LNCAP (cell line): ENCODE data around the gene SPARC.

Source experiments
- TF ChIP-seq, protein P1 (sequence below): fragments of 450-650 bp; IDR thresholded peaks from 2 replicates; pipeline ENCODE4 v1.5.1; 2017; ENCODE audit warnings: mild to moderate bottlenecking

Gene SPARC

DNA sequence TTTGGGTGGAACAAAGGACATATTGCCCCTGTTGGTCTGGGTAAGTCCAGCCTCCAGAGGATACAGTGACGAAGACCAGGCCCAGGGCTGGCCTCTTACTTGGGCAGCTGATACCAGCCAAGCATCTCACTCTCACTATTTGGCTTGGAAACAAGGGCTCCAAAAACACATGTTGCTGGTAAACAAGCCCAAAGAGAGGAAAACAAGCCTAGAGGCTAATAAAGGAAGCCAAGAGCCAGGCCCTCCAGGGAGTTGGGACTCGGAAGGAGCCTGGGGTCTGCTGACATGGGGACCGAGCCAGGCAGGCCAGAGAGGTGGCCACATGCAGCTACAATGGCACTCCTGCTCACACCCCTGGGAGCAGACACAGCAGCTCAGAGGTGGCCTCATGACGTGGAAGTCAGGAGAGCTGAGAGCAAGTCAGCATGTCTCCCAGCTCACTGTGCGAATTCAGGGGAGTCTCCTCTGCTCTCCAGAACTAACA is 5.7 kb downstream of the SPARC start:
- TF ChIP-seq, protein P1, sequence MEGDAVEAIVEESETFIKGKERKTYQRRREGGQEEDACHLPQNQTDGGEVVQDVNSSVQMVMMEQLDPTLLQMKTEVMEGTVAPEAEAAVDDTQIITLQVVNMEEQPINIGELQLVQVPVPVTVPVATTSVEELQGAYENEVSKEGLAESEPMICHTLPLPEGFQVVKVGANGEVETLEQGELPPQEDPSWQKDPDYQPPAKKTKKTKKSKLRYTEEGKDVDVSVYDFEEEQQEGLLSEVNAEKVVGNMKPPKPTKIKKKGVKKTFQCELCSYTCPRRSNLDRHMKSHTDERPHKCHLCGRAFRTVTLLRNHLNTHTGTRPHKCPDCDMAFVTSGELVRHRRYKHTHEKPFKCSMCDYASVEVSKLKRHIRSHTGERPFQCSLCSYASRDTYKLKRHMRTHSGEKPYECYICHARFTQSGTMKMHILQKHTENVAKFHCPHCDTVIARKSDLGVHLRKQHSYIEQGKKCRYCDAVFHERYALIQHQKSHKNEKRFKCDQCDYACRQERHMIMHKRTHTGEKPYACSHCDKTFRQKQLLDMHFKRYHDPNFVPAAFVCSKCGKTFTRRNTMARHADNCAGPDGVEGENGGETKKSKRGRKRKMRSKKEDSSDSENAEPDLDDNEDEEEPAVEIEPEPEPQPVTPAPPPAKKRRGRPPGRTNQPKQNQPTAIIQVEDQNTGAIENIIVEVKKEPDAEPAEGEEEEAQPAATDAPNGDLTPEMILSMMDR: no peak

DNA sequence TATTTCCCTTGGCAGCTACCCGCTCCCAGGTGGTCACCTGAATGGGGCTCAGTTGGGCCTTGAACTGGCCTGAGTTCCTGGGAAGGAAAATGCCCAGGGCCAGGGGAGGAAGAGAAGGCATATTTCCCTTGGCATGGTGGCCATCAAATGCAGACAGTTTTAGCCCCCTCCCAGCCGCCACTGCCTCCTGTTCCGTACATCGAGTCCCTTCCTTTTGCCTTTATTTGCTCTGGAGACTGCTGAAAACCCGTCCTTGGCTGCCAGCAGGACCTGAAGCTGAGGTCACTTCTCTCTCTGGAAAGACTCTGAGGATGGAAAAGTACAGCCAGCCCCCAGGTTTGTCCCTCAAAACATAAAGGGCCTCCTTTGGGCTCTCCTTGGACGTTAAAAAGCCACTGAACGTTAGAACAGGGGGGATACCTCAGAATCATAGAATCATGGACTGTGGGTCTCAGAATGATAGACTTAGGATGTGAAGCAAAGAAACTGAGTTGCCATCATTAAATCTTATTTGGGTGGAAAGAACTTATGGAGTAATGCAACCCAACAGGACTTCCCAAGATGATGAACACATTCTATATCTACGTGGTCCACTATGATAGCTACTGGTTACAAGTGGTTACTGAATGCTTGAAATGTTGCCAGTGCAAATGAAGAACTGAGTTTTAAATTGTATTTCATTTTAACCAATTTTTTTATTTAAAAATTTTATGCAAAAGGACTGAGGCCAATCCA is 7.1 kb downstream of the SPARC start:
- TF ChIP-seq, protein P1: no peak

DNA sequence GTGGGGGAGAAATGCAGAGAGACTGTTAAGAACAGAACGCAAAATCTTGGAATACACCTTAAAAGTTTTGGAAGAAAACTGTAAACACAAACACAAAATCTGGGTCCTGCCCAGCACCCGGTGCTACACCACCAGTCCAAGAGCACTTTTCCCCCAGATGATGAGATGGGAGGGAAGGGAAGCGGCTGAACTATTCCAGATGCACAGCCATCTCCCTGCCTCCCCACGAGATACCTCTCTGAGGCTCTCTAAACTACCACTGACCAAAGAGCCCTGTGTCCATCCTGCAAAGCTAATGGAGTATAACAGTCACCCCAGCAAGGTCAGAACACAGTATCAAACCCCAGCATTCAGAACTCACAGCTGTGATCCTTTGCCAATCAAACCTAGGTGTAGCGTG is 8.0 kb downstream of the SPARC start:
- TF ChIP-seq, protein P1: no peak

DNA sequence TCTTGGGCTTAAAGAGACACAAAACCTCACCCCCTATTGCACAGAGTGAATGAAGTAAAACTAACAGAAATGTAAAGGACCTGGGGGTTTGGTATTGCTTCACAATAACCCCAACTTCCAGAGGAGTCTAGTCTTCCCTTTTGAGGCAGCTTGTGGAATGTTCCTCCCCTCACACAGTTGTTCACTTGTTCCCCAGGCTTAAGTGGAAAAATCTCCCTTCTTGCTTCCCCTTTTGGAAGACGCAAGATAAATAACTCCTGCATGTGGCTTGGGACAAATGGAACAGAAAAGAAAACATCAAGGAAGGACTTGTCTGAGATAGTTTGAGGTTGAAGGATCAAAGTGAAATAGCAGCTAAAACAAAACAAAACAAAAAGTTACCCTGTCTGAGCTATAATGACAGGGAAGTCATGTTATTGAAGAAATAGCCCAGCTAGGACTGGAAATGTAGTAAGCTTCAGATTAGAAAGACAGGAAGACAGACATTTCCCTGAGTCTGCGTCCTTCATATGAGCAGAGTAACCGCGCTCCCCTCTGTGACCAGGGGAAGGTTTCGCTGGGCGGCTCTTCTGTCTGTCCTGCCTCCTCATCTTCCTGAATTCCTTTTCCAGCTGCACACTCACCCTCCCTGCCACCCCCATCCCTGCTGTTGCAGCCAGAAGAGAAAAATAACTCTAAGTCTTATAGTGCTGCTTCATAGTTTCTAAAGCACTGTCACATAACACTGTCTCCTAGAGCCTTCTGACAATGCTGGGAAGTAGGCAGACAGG is 8.8 kb downstream of the SPARC start:
- TF ChIP-seq, protein P1: no peak

DNA sequence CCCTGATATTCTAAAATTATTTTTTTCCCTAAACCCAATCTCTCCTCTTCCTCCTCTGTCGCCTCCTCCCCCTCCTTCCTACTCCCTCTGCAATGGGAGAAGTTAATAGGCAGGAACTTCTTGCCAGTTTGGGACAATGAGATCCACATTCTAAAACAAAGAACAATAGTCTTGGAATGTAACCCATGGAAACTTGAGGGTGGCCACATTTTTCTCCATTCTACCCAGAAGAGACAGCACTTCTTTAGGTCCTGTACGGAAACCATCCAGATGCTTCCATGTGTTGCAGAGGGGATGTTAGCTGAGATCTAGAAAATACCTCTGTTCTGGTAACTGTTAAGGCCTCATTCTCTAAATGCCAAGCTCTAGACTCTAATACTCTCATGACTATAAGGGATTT is 10.0 kb downstream of the SPARC start:
- TF ChIP-seq, protein P1: no peak

DNA sequence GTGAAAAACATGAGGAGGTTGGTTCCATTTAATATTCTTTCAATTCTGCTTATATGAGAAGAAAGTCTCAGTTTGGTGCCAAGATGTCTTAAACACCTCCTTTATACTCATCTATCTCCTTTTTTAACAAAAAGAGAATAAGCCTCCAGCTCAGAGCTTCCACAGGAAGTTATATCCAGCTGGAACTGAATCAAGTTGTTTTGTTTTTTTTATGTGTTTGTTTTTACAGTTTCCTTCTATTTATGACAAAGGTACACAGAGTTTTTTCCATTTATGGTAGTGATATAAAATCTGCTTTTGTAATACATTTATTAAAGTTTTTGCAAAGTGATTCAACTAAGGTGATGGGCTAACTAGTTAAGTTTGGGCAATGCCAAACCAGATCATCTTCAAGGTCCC is 10.4 kb downstream of the SPARC start:
- TF ChIP-seq, protein P1: no peak

DNA sequence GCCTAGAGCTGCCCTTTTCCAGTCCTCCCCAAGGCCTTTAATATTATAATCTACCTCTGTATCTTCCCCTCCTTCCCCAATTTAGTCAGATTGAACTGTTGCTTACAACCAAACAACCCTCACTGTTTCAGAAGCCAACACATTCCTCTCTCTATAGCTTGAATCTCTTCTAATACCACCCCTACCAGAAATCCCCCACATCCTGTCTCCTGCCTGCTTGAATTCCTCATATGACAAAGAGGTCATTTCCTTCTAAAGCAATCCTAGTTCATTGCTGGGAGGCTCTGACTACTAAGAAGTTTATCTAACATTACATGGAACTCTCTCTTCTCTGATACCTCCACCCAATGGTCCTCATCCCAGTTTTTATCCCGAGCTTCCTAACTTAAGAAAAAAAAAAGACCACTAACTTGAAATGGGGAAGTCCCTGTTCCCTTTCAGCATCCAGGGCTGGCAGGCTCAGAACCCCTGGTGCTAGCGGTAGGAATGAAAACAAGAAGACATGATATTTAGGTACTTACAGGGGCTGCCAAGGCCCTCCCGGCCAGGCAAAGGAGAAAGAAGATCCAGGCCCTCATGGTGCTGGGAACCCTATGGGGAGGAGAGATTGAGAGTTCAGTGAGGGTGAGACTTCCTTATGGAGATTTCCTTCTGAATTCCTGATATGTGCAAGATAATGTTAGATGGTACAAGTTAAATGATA is 11.0 kb downstream of the SPARC start:
- TF ChIP-seq, protein P1: no peak
